HG03097 (cell line): Measurements from ENCODE around the gene KHK.
A peak's percentile ranks its signal among the peaks of the same experiment; 100 is the strongest.

Experiments used
- ATAC-seq: cut with Tn5 transposase; IDR thresholded peaks from one replicate; pipeline ENCODE4 v1.9.1; 2021; ENCODE audit not compliant: unreplicated experiment, low FRiP score

The KHK gene

DNA sequence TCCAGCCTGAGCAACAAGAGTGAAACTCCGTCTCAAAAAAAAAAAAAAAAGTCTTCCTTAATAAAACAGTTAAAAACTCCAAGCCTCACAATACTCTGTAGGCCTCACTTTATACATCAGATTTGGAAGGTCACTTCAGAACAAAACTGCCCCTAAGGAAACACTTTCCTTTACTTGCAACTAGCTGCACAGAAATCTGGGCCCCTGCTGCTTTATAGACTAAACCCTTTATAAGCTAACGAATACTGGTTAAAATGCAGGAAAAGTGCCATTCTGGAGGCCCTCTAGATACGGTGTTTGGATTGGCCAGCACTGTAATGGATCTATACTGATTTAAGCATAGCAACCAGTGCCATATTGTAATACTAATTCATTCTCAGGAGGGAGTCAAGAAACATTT, 38.5 kb downstream of the KHK start:
- ATAC-seq: no peak

DNA sequence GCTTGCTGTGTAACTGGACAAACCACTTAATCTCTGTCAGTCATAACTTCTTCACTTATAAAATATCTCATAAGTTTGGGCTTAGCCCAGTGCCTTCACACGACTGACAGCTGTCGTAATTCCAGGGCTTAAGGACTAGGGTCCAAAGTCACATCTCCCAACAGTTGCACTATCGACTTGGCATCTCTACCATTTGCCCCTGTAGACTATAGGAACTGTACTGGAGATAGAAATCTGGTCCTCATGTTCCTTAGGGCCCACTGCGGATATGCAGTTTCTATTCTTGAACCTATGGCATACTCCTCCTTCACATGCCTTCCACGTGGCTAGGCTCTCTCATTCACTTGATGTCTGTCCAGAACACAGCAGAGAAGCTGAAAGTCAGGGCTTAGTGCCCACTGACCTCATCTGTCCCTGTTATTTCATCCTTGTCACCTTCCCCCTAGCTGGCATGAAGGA, 39.7 kb downstream of the KHK start:
- no peak for ATAC-seq

- no peak for ATAC-seq
Observed at GRCh38 chr2:27127883-27128667, 41.5 kb downstream of the KHK start.

DNA sequence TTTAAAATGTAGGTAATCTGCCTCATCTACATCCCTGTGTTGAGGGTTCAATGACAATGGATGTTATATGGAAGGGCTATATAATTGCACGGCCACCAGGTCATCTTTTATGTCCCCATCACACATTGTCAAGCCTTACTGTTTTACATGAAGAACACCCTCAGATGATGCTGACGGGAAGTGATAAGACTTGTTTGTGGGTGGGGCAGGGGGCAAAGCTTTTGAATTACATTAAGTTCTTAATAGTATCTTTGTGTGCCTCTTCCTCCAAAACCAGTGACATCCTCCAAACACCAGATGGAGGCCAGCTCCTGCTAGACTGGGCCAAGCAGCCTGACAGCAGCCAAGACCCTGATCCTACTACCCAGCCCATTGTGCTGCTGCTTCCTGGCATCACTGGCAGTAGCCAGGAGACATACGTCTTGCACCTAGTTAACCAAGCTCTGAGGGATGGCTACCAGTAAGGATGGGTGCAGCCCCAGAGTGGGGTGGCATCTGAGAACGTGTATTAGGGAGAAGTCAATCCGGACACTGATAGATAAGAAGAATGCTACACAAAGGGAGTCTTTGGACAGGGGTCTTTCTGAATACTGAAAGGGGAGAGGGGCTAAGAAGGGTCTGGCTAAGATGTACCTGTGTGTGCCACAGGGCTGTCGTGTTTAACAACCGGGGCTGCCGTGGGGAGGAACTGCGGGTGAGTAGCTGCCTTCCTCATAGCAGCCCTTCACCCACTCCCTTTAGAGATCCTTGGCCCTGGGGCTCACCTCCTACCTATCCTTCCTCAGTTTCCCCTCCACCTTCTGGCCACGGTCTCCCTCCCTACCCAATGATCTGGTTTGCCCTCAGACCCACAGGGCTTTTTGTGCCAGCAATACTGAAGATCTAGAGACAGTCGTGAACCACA, 42.3 kb downstream of the KHK start:
- no peak for ATAC-seq

DNA sequence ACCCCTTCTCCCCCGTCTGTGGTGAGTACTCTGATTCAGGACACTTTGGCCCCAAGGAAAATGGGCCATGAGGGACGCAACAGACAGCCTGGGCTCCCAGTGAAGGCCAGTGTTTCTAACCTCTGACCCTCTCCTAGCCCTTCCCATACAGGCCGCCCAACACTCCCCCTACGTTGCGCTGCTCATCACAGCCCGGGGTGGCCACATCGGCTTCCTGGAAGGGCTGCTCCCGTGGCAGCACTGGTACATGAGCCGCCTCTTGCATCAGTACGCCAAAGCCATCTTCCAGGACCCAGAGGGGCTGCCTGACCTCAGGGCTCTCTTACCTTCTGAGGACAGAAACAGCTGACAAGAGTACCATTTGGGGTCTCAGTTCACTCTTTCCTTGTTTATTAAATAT, 43.8 kb downstream of the KHK start:
- ATAC-seq: no peak

GRCh38 chr2:27131429-27131828, 44.9 kb downstream of the KHK start:
- no peak for ATAC-seq

GRCh38 chr2:27133195-27133875, 46.8 kb downstream of the KHK start:
- no peak for ATAC-seq

DNA sequence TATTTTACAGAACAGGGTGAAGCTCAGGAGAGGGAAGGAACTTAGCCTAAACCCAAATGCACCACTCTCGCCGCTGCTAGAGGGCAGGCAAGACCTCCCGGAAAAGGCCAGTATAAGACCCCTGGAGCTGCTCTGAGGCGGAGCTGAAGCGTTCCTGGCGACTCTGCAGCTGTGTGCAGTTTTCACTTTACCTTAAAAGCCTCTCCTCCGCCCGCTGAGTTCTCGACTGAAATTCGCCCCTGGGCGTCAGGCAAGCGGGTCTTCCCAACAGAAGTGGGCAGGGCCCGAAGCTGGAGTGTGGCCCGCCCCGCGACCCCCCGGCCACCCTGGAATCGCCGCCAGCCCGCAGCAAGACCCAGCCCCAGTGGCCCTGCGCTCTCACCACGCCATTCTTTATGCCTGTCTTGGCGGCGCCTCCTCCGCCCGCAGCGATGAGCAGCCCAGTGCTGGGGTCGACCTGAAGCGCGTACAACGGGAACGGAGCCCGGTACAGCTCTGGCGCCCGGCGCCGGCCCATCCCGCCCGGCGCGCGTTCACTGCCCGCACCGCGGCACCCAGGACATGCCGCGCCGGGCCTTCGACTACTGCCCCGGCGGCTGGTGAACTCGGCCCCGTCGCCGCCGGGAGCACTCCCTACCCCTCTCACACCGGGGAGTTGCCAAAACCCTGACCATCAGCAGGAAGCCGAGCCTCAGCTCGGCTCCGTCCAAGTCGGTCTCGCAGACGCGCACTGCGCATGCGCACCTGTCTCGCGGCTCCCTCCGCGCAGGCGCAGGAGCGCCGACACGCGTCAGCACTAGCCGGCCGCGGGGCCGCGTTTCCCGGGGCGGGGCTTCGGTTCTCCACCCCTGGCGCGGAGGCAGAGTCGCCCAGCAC, 47.6 kb downstream of the KHK start, which contains the start of gene PREB:
Gene PREB (minus strand): TSS at position 732 of the 876 bp plus-strand sequence. CDS start 215 bp downstream, at position 517.
- peak; percentile 83 for ATAC-seq

DNA sequence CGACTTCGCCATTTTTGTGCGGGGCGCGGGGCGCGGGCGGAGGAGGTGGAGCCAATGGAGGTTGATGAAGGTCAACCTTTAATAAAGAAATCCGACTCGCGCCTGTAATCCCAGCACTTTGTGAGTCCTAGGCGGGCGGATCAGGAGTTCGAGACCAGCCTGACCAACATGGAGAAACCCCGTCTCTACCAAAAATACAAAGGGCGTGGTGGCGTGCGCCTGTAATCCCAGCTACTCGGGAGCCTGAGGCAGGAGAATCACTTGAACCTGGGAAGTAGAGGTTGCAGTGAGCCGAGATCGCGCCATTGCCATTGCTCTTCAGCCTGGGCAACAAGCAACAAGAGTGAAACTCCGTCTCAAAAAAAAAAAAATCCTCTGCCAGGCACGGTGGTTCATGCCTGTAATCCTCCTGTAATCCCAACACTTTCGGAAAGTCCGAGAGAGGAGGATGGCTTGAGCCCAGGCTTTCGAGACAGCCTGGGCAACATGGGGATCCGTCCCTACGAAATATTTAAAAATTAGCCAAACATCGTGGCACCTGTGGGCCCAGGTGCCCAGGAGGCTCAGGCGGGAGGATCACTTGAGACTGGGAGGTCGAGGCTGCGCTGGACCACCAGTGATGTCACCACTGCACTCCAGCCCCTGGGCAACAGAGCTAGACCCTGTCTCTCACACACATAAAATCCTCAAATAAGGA, 48.4 kb downstream of the KHK start:
- no peak for ATAC-seq

DNA sequence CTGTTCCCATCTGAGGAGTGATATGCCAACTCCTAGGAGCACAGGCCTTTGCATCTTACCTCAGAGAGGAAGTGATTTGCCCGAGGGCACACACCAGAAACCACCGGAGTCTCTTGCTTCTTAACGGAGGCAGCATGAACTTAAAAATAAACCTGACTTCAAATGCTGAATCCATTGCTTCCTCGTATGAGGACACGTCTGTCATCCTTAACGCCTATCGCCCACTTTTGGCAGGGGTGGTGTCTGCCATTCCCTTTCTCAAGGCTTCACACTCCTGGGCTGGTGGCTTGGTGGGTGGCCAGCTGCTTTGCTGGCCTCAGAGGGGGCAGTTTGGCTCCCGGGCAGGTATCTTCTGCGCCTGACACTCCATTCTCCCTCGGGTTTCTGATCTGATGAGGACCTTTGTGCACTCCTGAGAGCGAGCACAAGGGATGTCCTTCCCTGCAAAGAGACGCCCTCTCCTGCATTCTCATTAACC, 48.9 kb downstream of the KHK start:
- ATAC-seq: no peak

GRCh38 chr2:27136751-27137150, 50.2 kb downstream of the KHK start:
- no peak for ATAC-seq

GRCh38 chr2:27137322-27137935, 50.9 kb downstream of the KHK start:
- no peak for ATAC-seq

- ATAC-seq: no peak
Observed at GRCh38 chr2:27138111-27138510, 51.5 kb downstream of the KHK start.

- no peak for ATAC-seq
Observed at GRCh38 chr2:27139310-27139709, 52.7 kb downstream of the KHK start, which contains the start of gene PRR30. Gene PRR30 (minus strand): TSS chr2:27139410. CDS start chr2:27138329, 1,081 bp downstream.

DNA sequence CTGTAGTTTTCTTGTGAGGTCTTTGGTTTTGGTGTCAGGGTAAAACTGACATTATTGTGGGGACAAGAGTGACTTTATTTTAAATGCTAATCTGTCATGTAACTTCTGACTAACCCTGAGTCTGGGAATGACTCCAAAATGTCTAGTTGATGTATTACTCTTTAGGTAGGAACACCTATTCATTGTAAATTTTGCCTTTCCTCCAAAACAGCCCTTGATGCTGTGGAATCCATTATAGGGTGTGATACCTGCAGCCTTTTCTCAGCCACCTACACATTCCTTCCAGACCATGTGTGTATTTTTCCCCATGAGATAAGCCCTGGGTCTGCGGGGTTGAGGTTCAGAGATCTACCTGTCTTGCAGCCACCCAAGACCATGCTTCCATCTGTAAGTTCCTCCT, 56.7 kb downstream of the KHK start:
- no peak for ATAC-seq

GRCh38 chr2:27145682-27146081, 59.1 kb downstream of the KHK start:
- ATAC-seq: no peak

GRCh38 chr2:27147935-27148334, 61.4 kb downstream of the KHK start:
- ATAC-seq: no peak

- ATAC-seq: no peak
Observed at GRCh38 chr2:27148801-27149439, 62.3 kb downstream of the KHK start, which contains the start of gene TCF23. Gene TCF23 (plus strand): TSS chr2:27149004. CDS start chr2:27149134, 130 bp downstream.
